ENCODE measurements around the gene TGIF1. TPM values are rescaled to one million over a fixed set of nuclear protein-coding genes. Genes with fewer than 3 reads are reported as not detected.

The TGIF1 gene
- total and polyA plus RNA-seq, 4 donors, result 49.1 to 74.5 (median 58.4) TPM

- peaks cover 3 to 20% (median 11%) of the 10 kb centered on the region in 5 donors for H3K4me1 ChIP-seq (ENCODE audit: control insufficient read depth in 5 of 5, insufficient read depth in 5 of 5, low read length in 5 of 5)
- 0% methylated on average over 45 to 47 of the region's 47 CpGs for WGBS, 2 donors
Observed at GRCh38 chr18:3449512-3450011, 410 bp upstream of the TGIF1 start.

GRCh38 chr18:3450799-3451182 lies 819 bp downstream of the TGIF1 start:
- DNase-seq (no peak), ATAC-seq (ENCODE audit: insufficient read depth, low FRiP score) (no peak)
- no peak for TF ChIP-seq CTCF (IDR thresholded peaks at IDR 0.05; ENCODE audit: control extremely low read depth, extremely low read depth)
- Histone ChIP-seq H3K4me3 (peak overlapping the region; percentile 74), H3K27me3 (ENCODE audit: control insufficient read depth in 3 of 3, insufficient read depth in 3 of 3, low read length in 2 of 3) (no peaks in the 10 kb centered on the region), H3K27ac (ENCODE audit: low read depth in 1 of 2, low read length in 1 of 2) (peak overlapping the region; percentile 96 to 99), H3K9me3 (ENCODE audit: control insufficient read depth in 4 of 4, insufficient read depth in 3 of 4, low read length in 3 of 4) (no peaks in the 10 kb centered on the region), H3K36me3 (ENCODE audit: control insufficient read depth in 4 of 4, insufficient read depth in 4 of 4, low read length in 4 of 4) (no peaks in the 10 kb centered on the region), H3K4me1 (ENCODE audit: control insufficient read depth in 5 of 5, insufficient read depth in 5 of 5, low read length in 5 of 5) (peaks cover 3 to 32% (median 19%) of the 10 kb centered on the region in 5 donors), H3K9ac (ENCODE audit: insufficient read depth in 1 of 2, low read length in 2 of 2) (peak overlapping the region; percentile 86 to 98)
- 0% methylated on average over 29 to 30 of the region's 30 CpGs for whole genome bisulfite sequencing, 2 donors

More at GRCh38 chr18:3449512-3450011, 410 bp upstream of the TGIF1 start:
- Histone ChIP-seq H3K27me3 (ENCODE audit: control insufficient read depth in 3 of 3, insufficient read depth in 3 of 3, low read length in 2 of 3) (no peaks in the 10 kb centered on the region), H3K9ac (ENCODE audit: insufficient read depth in 1 of 2, low read length in 2 of 2) (peak overlapping the region; percentile 56 to 77), H3K36me3 (ENCODE audit: control insufficient read depth in 4 of 4, insufficient read depth in 4 of 4, low read length in 4 of 4) (no peaks in the 10 kb centered on the region), H3K27ac (ENCODE audit: low read depth in 1 of 2, low read length in 1 of 2) (peak overlapping the region; percentile 96 to 99), H3K4me3 (peak overlapping the region; percentile 64), H3K9me3 (ENCODE audit: control insufficient read depth in 4 of 4, insufficient read depth in 3 of 4, low read length in 3 of 4) (no peaks in the 10 kb centered on the region)
- DNase-seq (peak in 1 of 3 donors; percentile 88), ATAC-seq (ENCODE audit: insufficient read depth, low FRiP score) (peak; percentile 4)
- TF ChIP-seq CTCF (IDR thresholded peaks at IDR 0.05; ENCODE audit: control extremely low read depth, extremely low read depth), result no peak

- peak; percentile 95 to 98 (median 97) for DNase-seq
- H3K4me1 ChIP-seq (ENCODE audit: control insufficient read depth in 5 of 5, insufficient read depth in 5 of 5, low read length in 5 of 5), result peaks cover 6 to 36% (median 14%) of the 10 kb centered on the region in 5 donors
- TF ChIP-seq CTCF (IDR thresholded peaks at IDR 0.05; ENCODE audit: control extremely low read depth, extremely low read depth), result no peak
Observed at GRCh38 chr18:3451183-3451988, 1.4 kb downstream of the TGIF1 start.

More at GRCh38 chr18:3451183-3451988, 1.4 kb downstream of the TGIF1 start:
- Histone ChIP-seq H3K9ac (ENCODE audit: insufficient read depth in 1 of 2, low read length in 2 of 2) (peak overlapping the region; percentile 92 to 98), H3K27me3 (ENCODE audit: control insufficient read depth in 3 of 3, insufficient read depth in 3 of 3, low read length in 2 of 3) (no peaks in the 10 kb centered on the region), H3K4me3 (peak overlapping the region; percentile 74), H3K27ac (ENCODE audit: low read depth in 1 of 2, low read length in 1 of 2) (peak overlapping the region; percentile 96 to 99), H3K36me3 (ENCODE audit: control insufficient read depth in 4 of 4, insufficient read depth in 4 of 4, low read length in 4 of 4) (peaks cover 0 to 4% (median 4%) of the 10 kb centered on the region in 4 donors), H3K9me3 (ENCODE audit: control insufficient read depth in 4 of 4, insufficient read depth in 3 of 4, low read length in 3 of 4) (no peaks in the 10 kb centered on the region)
- ATAC-seq (ENCODE audit: insufficient read depth, low FRiP score), result peak; percentile 15
- WGBS, 2 donors, result 1% methylated on average over 50 of the region's 50 CpGs

Measured in lung (tissue), 12 donors.